Testis (tissue), 3 donors: ENCODE measurements around the gene GMDS. TPM values are rescaled to one million over a fixed set of nuclear protein-coding genes. Genes with fewer than 3 reads are reported as not detected.

ENCODE experiments used
- DNase-seq: peaks from one replicate; pipeline ENCODE4 v3.0.0-alpha.2; 2019
- H3K27ac ChIP-seq, 2 donors: fragments of 200-600 bp; sonication (generic); one replicate each; pipeline ENCODE4 v1.5.1; 2019
- H3K27me3 ChIP-seq: fragments of 200-600 bp; sonication (generic); one replicate; pipeline ENCODE4 v1.5.1; 2019
- H3K36me3 ChIP-seq: fragments of 200-600 bp; sonication (generic); one replicate; pipeline ENCODE4 v1.5.1; 2017; ENCODE audit warnings: low read depth; ENCODE audit errors: missing control alignments
- H3K4me1 ChIP-seq: fragments of 200-600 bp; sonication (generic); one replicate; pipeline ENCODE4 v1.5.1; 2019
- H3K4me3 ChIP-seq, 2 donors: fragments of 200-600 bp; sonication (generic); one replicate each; pipeline ENCODE4 v1.5.1; 2017 to 2019
- H3K9me3 ChIP-seq: fragments of 200-600 bp; sonication (generic); one replicate; pipeline ENCODE4 v1.5.1; 2017
- CTCF ChIP-seq, 3 experiments: fragments of 450-650 bp in 2 of 3; fragments of 200-600 bp in 1 of 3; sonication (generic) in 1 of 3; IDR thresholded peaks; one replicate each; pipeline ENCODE4 v1.5.1; 2016 to 2019; ENCODE audit warnings: antibody characterized with exemption in 3 of 3, mild to moderate bottlenecking in 2 of 3, moderate library complexity in 1 of 3
- POLR2A ChIP-seq: fragments of 450-650 bp; IDR thresholded peaks from one replicate; pipeline ENCODE4 v1.6.1; 2017; ENCODE audit warnings: antibody characterized with exemption, mild to moderate bottlenecking, moderate library complexity
- WGBS, 2 donors: methylation state at CpG; one replicate each; pipeline ENCODE4 v1.1.5; 2018; 5-methylcytosine and 5-hydroxymethylcytosine counted together
- intact Hi-C: fragments of 100-400 bp; cut with DNase I; formaldehyde crosslinking; loops from one replicate; pipeline ENCODE4 v1.15.1; 2023; ENCODE audit warnings: low total_unique reads
- polyA plus RNA-seq: library from polyadenylated mRNA; stranded (reverse); fragments of 350-450 nt; fragmentation: Illumina TruSeq; extraction: RNeasy Lipid Tissue Mini Kit (QIAGEN cat#74804); gene quantifications from one replicate; pipeline ENCODE4 v1.2.3, GENCODE V29; 2014; ENCODE audit warnings: low read depth, low replicate concordance; ENCODE audit not compliant: insufficient read depth
- total RNA-seq, 2 donors: library from RNA; depleted of rRNA; stranded (reverse); fragments of >200 nt; gene quantifications; one replicate each; pipeline ENCODE4 v1.2.3, GENCODE V29; 2016

Gene GMDS
- total and polyA plus RNA-seq, 3 donors from 2014 or later: 19.6 to 31.1 (median 22.2) TPM

GRCh38 chr6:2126351-2126750 lies 119.1 kb downstream of the GMDS start:
- no peak for TF ChIP-seq CTCF (IDR thresholded peaks at IDR 0.05)
- no peak for TF ChIP-seq POLR2A

GRCh38 chr6:2125158-2125557 lies 120.2 kb downstream of the GMDS start:
- no peak for DNase-seq
- H3K36me3 ChIP-seq: no peaks in the 10 kb centered on the region
- 93 to 94% methylated on average over 3 of the region's 3 CpGs for WGBS, 2 donors
- TF ChIP-seq CTCF (IDR thresholded peaks at IDR 0.05) (no peak), POLR2A (no peak)
- no peaks in the 10 kb centered on the region for H3K4me1 ChIP-seq
- intact Hi-C loops: no loop called here
- H3K4me3 ChIP-seq: no peak overlapping the region
- no peaks in the 10 kb centered on the region for H3K27me3 ChIP-seq
- no peaks in the 10 kb centered on the region for H3K9me3 ChIP-seq
- H3K27ac ChIP-seq: no peak overlapping the region

More at GRCh38 chr6:2126351-2126750, 119.1 kb downstream of the GMDS start:
- 93 to 97% methylated on average over 7 of the region's 7 CpGs for WGBS, 2 donors
- no peak for DNase-seq
- no peak overlapping the region for H3K27ac ChIP-seq
- no peaks in the 10 kb centered on the region for H3K36me3 ChIP-seq
- H3K27me3 ChIP-seq: no peaks in the 10 kb centered on the region
- no peaks in the 10 kb centered on the region for H3K9me3 ChIP-seq
- no peak overlapping the region for H3K4me3 ChIP-seq
- H3K4me1 ChIP-seq: no peaks in the 10 kb centered on the region
- intact Hi-C loops: no loop called here

GRCh38 chr6:2124260-2124709 lies 121.1 kb downstream of the GMDS start:
- H3K4me1 ChIP-seq: no peaks in the 10 kb centered on the region
- TF ChIP-seq CTCF (IDR thresholded peaks at IDR 0.05) (no peak), POLR2A (no peak)
- intact Hi-C loops: no loop called here
- no peak overlapping the region for H3K27ac ChIP-seq
- no peaks in the 10 kb centered on the region for H3K27me3 ChIP-seq
- H3K4me3 ChIP-seq: no peak overlapping the region
- WGBS, 2 donors: 44 to 68% methylated on average over 11 of the region's 11 CpGs
- no peaks in the 10 kb centered on the region for H3K36me3 ChIP-seq
- no peak for DNase-seq
- H3K9me3 ChIP-seq: no peaks in the 10 kb centered on the region

- no peak for DNase-seq
- H3K27ac ChIP-seq: no peak overlapping the region
- H3K27me3 ChIP-seq: no peaks in the 10 kb centered on the region
- 96% methylated on average over 3 of the region's 3 CpGs for WGBS, 2 donors
- no peaks in the 10 kb centered on the region for H3K9me3 ChIP-seq
- TF ChIP-seq POLR2A (no peak), CTCF (IDR thresholded peaks at IDR 0.05) (no peak)
- H3K36me3 ChIP-seq: no peaks in the 10 kb centered on the region
- no peak overlapping the region for H3K4me3 ChIP-seq
- intact Hi-C loops: no loop called here
- H3K4me1 ChIP-seq: no peaks in the 10 kb centered on the region
Observed at GRCh38 chr6:2120912-2121311, 124.5 kb downstream of the GMDS start.

GRCh38 chr6:2119275-2119674 lies 126.1 kb downstream of the GMDS start:
- TF ChIP-seq CTCF (IDR thresholded peaks at IDR 0.05) (no peak), POLR2A (no peak)
- intact Hi-C loops: no loop called here
- Histone ChIP-seq H3K27ac (no peak overlapping the region), H3K36me3 (no peaks in the 10 kb centered on the region), H3K27me3 (no peaks in the 10 kb centered on the region), H3K4me3 (no peak overlapping the region), H3K9me3 (no peaks in the 10 kb centered on the region), H3K4me1 (no peaks in the 10 kb centered on the region)
- no peak for DNase-seq
- WGBS, 2 donors: 91 to 93% methylated on average over 1 of the region's 1 CpG
